NCI-H82 (cell line): ENCODE measurements around the gene TMX2.

ENCODE experiments used
- DNase-seq: peaks from one replicate; lab custom pipeline; 2025; lab: John Stamatoyannopoulos, UW

Gene TMX2

GRCh38 chr11:57764972-57765371 is 52.6 kb downstream of the TMX2 start:
- DNase-seq: no peak

- DNase-seq: no peak
Observed at GRCh38 chr11:57770793-57771192, 58.4 kb downstream of the TMX2 start.

- no peak for DNase-seq
Observed at GRCh38 chr11:57771365-57771764, 59.0 kb downstream of the TMX2 start.

DNA sequence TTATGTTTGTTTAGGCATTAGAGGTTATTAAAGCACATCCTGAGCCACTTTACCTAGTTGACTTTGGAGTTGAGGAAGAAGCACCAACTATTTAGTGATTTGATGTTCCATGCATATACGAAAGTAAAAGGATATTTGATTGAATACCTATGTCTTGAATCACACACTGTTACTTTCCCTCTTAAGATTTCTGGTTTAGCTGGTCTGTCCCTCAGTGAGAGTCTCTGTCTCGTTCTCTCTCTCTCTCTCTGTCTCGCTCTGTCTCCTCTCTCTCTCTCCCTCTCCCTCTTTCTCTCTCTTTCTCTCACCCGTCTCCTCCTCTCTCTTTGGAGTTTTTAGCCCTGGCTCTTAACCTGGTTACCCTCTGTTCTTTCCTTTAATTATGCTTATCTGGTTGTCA is 60.2 kb downstream of the TMX2 start:
- DNase-seq: no peak

DNA sequence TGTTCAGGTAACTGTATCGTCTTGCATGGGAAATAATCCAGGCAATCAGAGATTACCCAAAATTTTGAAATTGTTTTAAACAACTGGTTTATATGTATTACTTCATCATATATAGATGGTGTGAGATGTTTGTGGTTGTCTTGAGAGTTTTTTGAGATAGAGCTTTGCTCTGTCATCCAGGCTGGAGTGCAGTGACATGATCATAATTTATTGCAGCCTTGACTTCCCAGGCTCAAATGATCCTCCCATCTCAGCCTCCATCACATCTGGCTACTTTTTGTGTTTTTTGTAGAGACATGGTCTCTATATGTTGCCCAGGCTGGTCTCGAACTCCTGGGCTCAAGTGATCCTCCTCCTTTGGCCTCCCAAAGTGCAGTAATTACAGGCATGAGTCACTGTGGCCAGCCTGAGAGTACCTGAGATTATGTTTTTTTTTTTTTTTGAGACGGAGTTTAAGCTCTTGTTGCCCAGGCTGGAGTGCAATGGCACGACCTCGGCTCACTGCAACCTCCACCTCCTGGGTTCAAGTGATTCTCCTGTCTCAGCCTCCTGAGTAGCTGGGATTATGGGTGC is 60.7 kb downstream of the TMX2 start:
- DNase-seq: no peak

- DNase-seq: peak; percentile 63
Observed at GRCh38 chr11:57775491-57775890, 63.1 kb downstream of the TMX2 start.

- DNase-seq: peak; percentile 82
Observed at GRCh38 chr11:57776031-57776521, 63.7 kb downstream of the TMX2 start.

DNA sequence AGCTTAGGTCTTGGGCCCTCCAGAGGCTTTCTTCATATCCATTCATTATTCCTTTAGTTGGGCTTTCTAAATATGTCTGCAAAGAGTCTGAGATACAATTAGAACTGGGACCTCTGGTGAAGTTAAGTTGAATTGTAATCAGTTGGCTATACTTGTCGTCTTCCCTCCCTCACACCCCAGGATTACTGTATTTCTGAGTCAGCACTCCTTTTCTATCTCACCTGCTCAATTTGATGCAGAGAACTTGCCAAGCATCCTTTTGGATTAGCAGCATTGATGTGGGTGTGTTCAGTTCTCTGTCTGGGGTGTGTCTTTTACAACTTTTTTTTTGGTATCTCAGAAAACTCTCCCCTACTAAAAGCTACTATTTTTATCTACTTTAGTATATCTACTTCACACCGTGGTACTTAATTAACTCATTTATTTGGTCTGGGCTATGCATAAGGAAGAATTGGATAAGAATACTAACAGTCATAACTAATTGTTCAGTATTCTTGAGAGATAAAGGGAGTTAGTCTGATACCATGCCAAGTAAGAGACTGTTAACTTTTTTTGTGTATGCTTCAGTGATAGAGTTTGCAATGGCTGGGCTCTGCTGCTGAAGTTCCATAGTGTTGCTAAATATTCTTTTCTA is 64.3 kb downstream of the TMX2 start:
- DNase-seq: no peak

DNA sequence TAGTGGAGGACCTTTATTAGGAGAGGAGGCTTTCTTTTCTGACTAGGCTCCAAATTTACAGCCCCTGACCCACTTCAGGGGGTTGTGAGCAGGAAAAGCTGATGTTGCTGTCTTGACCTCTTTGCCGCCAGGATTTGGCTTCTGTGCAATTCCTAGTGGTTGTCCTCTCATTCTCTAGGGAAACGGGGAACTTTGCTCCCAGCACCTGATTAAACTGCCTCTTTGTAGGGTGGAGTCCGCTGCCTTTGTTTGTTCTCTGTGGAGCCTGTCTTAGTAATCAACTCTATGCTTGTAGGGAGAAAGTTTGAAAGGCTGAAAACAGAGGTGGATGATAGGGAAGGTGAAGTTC is 65.5 kb downstream of the TMX2 start:
- no peak for DNase-seq

GRCh38 chr11:57778318-57779037 is 66.1 kb downstream of the TMX2 start:
- peak; percentile 65 for DNase-seq

DNA sequence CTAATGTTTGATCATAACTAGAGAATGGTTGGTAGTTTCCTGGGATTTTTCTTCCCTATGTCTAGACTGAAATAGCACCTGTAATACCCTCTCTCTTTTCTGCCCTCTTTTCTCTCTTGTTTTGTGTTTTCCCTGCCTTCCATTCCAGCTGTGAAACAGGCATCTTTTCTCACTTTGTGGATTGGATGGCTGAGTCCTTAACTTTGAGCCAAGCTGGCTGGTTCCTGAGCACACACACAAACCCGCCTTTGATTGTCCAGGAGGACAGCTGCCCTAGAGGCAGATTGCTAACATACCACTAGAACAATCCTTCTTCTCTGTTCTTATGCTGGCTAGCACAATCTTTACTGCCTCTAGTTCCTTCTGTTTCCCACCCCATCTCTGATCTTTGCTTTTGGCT is 66.9 kb downstream of the TMX2 start:
- no peak for DNase-seq

GRCh38 chr11:57781529-57781943 is 69.1 kb downstream of the TMX2 start:
- DNase-seq: no peak

- no peak for DNase-seq
Observed at GRCh38 chr11:57785072-57785471, 72.7 kb downstream of the TMX2 start.

DNA sequence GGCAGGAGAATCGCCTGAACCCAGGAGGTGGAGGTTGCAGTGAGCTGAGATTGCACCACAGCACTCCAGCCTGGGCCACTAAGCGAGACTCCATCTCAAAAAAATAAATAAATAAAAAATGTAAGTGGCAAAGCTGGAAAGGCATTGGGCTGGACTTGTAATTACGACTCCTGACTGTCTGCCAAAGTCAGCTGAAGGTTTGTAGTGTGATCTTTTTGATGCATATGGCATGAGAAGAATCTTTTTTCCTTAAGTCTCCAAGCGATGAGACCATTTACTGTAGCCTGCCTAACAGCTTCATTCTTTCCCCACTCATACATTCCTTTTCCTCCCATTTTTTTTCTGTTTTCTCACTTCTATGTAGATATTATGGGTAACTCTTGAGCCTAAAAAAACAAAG is 74.0 kb downstream of the TMX2 start:
- no peak for DNase-seq

DNA sequence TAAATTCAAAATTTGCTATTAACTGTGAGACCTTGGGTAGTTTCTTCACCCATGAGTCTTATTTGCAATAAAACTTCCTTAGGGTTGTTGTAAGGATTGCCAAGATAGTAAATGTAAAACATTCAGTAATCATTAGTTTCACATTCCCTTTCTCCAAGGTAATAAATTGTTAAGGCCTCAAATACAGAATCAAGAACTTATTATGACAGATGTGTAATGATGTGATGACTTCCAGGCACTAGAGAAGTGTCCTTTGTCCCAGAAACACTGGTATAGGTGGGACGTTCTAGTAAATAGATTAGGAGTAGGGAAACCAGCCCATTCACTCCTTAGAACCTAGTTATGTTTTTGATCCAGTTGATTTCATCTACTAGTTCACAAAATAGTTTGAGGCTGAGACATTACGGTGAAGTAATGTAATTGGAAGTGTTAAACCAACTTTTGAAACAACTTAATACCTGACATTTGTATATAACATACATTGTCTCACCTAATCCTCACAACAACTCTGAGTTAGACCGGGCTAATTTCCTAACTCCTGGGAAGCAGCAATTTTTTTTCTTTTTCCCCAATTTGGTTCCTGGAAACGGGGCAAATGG is 74.7 kb downstream of the TMX2 start:
- no peak for DNase-seq

GRCh38 chr11:57787920-57788702 is 75.7 kb downstream of the TMX2 start:
- no peak for DNase-seq

DNA sequence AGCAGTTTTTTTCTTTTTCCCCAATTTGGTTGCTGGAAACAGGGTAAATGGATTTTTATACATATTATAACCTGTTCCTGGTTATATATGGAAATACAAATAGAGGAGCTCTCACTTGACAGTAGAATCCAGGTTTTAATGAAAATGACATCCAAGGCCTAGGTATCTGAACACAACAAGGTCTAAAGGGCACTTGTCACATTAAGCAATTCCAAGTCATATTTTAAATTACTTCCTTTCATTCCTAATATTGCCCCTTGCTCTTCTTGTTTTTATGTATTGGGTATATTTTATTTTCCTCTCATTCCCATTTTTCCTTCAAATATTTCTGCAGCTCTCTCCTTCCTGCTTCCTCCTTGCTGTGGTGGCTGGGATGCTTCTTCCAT is 76.3 kb downstream of the TMX2 start:
- DNase-seq: no peak
